Type B pancreatic cell (in vitro differentiated cells): ENCODE results near the gene CARF. TPM values are rescaled to one million over a fixed set of nuclear protein-coding genes. Genes with fewer than 3 reads are reported as not detected.
A peak's percentile ranks its signal among the peaks of the same experiment; 100 is the strongest.
"Not testable (repeated sequence)": the region's sequence is repeated elsewhere in the genome, so short reads cannot be mapped to it uniquely, and the experiment has no call there.

Experiments used
- DNase-seq: peaks from one replicate; pipeline ENCODE4 v3.0.0; 2021; ENCODE audit warnings: mixed read lengths; ENCODE audit not compliant: unreplicated experiment; ENCODE audit errors: extremely low spot score
- H3K27ac Mint-ChIP-seq: 2 replicates; pipeline ENCODE4 v1.8.0; 2021; ENCODE audit warnings: mild to moderate bottlenecking, mixed read lengths
- H3K27me3 Mint-ChIP-seq: 2 replicates; pipeline ENCODE4 v1.8.0; 2021; ENCODE audit warnings: mixed read lengths
- H3K36me3 Mint-ChIP-seq: 2 replicates; pipeline ENCODE4 v1.8.0; 2021; ENCODE audit warnings: mixed read lengths
- H3K4me1 Mint-ChIP-seq: one replicate; pipeline ENCODE4 v1.8.0; 2021; ENCODE audit warnings: mixed read lengths; ENCODE audit not compliant: unreplicated experiment
- H3K4me3 Mint-ChIP-seq: 2 replicates; pipeline ENCODE4 v1.8.0; 2021; ENCODE audit warnings: mild to moderate bottlenecking, mixed read lengths
- H3K9me3 Mint-ChIP-seq: 2 replicates; pipeline ENCODE4 v1.8.0; 2021; ENCODE audit warnings: mixed read lengths
- total RNA-seq: library from RNA; stranded (reverse); gene quantifications from 2 replicates; pipeline ENCODE4 v1.2.1, GENCODE V29; 2021; ENCODE audit warnings: low replicate concordance
- TF ChIP-seq, protein P1 (sequence below): fragments of 200-600 bp; sonication (generic); conservative IDR thresholded peaks from 2 replicates; pipeline ENCODE4 v1.5.0; 2021; ENCODE audit warnings: antibody characterized with exemption, mild to moderate bottlenecking

CARF gene
- total RNA-seq, 1 donor from 2014 or later = 11.0 TPM

DNA sequence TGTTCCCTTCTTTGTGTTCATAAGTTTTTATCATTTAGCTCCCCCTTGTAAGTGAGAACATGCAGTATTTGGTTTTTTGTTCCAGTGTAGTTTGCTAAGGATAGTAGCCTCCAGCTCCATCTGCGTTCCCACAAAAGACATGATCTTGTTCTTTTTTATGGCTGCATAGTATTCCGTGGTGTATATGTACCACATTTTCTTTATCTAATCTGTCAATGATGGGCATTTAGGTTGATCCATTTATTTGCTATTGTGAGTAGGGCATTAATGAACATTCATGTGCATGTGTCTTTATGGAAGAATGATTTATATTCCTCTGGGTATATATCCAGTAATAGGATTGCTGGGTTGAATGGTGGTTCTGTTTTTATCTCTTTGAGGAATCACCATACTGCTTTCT is 33.4 kb downstream of the CARF start:
- no peak overlapping the region for H3K4me3 Mint-ChIP-seq
- no peaks in the 10 kb centered on the region for H3K27me3 Mint-ChIP-seq
- TF ChIP-seq, protein P1, sequence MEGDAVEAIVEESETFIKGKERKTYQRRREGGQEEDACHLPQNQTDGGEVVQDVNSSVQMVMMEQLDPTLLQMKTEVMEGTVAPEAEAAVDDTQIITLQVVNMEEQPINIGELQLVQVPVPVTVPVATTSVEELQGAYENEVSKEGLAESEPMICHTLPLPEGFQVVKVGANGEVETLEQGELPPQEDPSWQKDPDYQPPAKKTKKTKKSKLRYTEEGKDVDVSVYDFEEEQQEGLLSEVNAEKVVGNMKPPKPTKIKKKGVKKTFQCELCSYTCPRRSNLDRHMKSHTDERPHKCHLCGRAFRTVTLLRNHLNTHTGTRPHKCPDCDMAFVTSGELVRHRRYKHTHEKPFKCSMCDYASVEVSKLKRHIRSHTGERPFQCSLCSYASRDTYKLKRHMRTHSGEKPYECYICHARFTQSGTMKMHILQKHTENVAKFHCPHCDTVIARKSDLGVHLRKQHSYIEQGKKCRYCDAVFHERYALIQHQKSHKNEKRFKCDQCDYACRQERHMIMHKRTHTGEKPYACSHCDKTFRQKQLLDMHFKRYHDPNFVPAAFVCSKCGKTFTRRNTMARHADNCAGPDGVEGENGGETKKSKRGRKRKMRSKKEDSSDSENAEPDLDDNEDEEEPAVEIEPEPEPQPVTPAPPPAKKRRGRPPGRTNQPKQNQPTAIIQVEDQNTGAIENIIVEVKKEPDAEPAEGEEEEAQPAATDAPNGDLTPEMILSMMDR = no peak
- DNase-seq = no peak
- H3K9me3 Mint-ChIP-seq = peaks cover 25% of the 10 kb centered on the region
- H3K4me1 Mint-ChIP-seq = no peaks in the 10 kb centered on the region
- H3K27ac Mint-ChIP-seq = no peak overlapping the region
- peaks cover 39% of the 10 kb centered on the region for H3K36me3 Mint-ChIP-seq

DNA sequence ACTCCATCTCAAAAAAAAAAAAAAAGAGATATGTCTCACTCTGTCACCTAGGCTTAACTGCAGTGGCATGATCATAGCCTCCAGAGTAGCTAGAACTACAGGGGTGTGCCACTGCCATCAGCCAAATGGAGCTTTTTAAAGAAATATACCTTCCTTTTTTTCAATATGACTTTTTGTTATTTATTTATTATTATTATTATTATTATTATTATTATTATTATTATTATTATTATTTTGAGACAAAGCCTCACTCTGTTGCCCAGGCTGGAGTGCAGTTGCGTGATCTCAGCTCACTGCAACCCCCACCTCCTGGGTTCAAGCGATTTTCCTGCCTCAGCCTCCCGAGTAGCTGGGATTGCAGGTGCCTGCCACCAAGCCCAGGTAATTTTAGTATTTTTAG is 37.3 kb downstream of the CARF start:
- H3K4me1 Mint-ChIP-seq, H3K4me3 Mint-ChIP-seq, H3K27me3 Mint-ChIP-seq, DNase-seq, H3K27ac Mint-ChIP-seq: not testable (repeated sequence)
- Mint-ChIP-seq H3K36me3 (peaks cover 39% of the 10 kb centered on the region), H3K9me3 (peaks cover 25% of the 10 kb centered on the region)

- Mint-ChIP-seq H3K36me3 (peaks cover 29% of the 10 kb centered on the region), H3K27ac (no peak overlapping the region), H3K9me3 (peaks cover 22% of the 10 kb centered on the region), H3K4me3 (no peak overlapping the region), H3K4me1 (no peaks in the 10 kb centered on the region), H3K27me3 (no peaks in the 10 kb centered on the region)
- TF ChIP-seq, protein P1 = no peak
- DNase-seq = no peak
These were observed 38.5 kb downstream of the CARF start for GRCh38 chr2:202950592-202950991.

DNA sequence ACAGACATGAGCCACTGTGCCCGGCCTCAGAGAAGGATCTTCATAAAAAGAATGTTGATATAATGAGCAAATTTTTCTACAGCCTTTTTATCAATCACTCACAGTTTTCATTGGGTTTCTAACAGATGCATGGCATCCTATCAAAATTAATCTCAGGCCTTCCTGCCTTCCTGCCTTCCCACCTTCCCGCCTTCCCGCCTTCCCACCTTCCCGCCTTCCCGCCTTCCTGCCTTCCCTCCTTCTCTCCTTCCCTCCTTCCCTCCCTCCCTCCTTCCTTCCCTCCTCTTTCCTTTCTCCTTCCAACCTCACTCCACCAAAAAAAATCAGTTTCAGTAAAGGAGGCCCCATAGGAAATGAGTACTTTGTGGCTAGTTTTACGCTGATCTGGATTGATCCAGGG is 48.4 kb downstream of the CARF start:
- Mint-ChIP-seq H3K36me3 (no peaks in the 10 kb centered on the region), H3K27ac (no peak overlapping the region), H3K27me3 (no peaks in the 10 kb centered on the region), H3K4me3 (no peak overlapping the region), H3K4me1 (no peaks in the 10 kb centered on the region), H3K9me3 (no peaks in the 10 kb centered on the region)
- TF ChIP-seq, protein P1 = no peak
- DNase-seq = no peak

DNA sequence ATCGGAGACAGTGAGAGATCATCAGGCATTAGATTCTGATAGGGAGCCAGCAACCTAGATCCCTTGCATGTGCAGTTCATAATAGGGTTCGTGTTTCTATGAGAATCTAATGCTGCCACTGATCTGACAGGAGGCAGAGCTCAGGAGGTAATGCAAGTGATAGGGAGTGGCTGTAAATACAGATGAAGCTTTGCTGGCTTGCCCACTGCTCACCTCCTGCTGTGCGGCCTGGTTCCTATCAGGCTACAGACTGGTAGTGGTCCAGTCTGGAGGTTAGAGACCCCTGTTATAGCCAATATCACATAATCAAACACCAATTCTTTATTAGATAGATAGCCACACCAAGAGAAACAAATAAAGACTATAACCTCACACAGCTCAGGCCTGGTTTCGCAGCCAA is 51.6 kb downstream of the CARF start:
- TF ChIP-seq, protein P1 = no peak
- no peaks in the 10 kb centered on the region for H3K4me1 Mint-ChIP-seq
- no peaks in the 10 kb centered on the region for H3K27me3 Mint-ChIP-seq
- H3K9me3 Mint-ChIP-seq = no peaks in the 10 kb centered on the region
- H3K36me3 Mint-ChIP-seq = no peaks in the 10 kb centered on the region
- no peak for DNase-seq
- H3K27ac Mint-ChIP-seq = no peak overlapping the region
- H3K4me3 Mint-ChIP-seq = no peak overlapping the region

DNA sequence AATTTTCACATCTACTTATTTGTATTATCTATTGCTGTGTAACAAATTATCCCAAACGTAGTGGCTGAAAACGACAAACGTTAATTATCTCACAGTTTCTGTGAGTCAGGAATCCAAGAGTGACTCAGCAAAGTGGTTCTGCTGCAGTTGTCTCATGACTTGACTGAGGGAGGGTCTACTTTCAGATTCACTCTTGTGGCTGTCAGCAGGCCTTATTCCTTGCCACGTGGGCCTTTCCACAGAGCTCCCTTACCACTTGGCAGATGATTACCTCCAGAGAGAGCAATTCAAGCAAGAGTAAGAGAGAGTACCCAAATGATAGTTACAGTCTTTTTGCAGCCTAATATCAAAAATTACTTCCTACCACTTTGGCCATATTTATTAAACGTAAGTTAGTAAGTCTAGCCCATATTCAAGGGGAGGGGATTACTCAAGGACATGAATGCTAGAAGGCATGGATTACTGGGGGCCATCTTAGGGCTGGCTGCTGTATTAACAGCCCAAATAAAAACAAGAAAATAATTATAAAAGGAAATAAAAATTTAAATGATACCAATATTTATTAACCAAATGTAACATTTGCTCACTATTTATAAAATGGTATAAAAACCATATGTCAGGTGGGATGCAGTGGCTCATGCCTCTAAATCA is 53.9 kb downstream of the CARF start:
- H3K27me3 Mint-ChIP-seq = no peaks in the 10 kb centered on the region
- no peaks in the 10 kb centered on the region for H3K36me3 Mint-ChIP-seq
- no peaks in the 10 kb centered on the region for H3K4me1 Mint-ChIP-seq
- TF ChIP-seq, protein P1 = no peak
- DNase-seq = no peak
- H3K27ac Mint-ChIP-seq = peak overlapping the region; percentile 67
- no peaks in the 10 kb centered on the region for H3K9me3 Mint-ChIP-seq
- no peak overlapping the region for H3K4me3 Mint-ChIP-seq

DNA sequence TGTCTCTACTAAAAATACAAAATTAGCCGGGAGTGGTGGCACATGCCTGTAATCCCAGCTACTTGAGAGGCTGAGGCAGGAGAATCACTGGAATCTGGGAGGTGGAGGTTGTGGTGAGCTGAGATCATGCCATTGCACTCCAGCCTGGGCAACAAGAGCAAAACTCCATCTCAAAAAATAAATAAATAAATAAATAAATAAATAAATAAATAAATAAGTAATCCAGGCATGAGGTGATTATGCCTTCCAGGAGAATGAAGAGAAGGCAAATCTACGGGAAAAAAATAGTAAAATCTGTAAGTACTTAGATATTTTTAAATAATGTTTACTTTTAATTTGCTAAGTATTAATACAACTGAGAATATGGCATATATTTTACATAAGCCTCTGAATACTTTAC is 57.3 kb downstream of the CARF start:
- not testable (repeated sequence) for H3K27me3 Mint-ChIP-seq, H3K4me1 Mint-ChIP-seq, H3K27ac Mint-ChIP-seq, DNase-seq, H3K4me3 Mint-ChIP-seq, H3K36me3 Mint-ChIP-seq, H3K9me3 Mint-ChIP-seq
